WTC11 (cell line): ENCODE measurements around the gene DNMT3A.

Source experiments
- ATF6 ChIP-seq: sonication (generic); formaldehyde crosslinking; IDR thresholded peaks from 2 replicates; pipeline ENCODE4 v1.8.1; 2023; ENCODE audit warnings: mild to moderate bottlenecking, missing genetic modification reagents
- CREB1 ChIP-seq: sonication (generic); formaldehyde crosslinking; IDR thresholded peaks from 2 replicates; pipeline ENCODE4 v1.8.0; 2023; ENCODE audit warnings: mild to moderate bottlenecking, missing genetic modification reagents
- CREM ChIP-seq: sonication (generic); formaldehyde crosslinking; IDR thresholded peaks from 2 replicates; pipeline ENCODE4 v1.8.1; 2022; ENCODE audit warnings: mild to moderate bottlenecking, missing genetic modification reagents, moderate library complexity
- SP1 ChIP-seq: sonication (generic); formaldehyde crosslinking; conservative IDR thresholded peaks from 2 replicates; pipeline ENCODE4 v1.8.1; 2022; ENCODE audit warnings: missing genetic modification reagents
- ZBTB21 ChIP-seq: sonication (generic); formaldehyde crosslinking; IDR thresholded peaks from 2 replicates; pipeline ENCODE4 v1.8.1; 2023; ENCODE audit warnings: mild to moderate bottlenecking, missing genetic modification reagents, borderline replicate concordance
- TF ChIP-seq, protein P1 (sequence below): fragments of 200-600 bp; IDR thresholded peaks from 2 replicates; pipeline ENCODE4 v1.8.0; 2022; ENCODE audit warnings: antibody characterized with exemption
- TF ChIP-seq, protein P2 (sequence below): sonication (generic); formaldehyde crosslinking; IDR thresholded peaks from 2 replicates; pipeline ENCODE4 v1.8.1; 2023; ENCODE audit warnings: mild to moderate bottlenecking, moderate library complexity, missing genetic modification reagents
- TF ChIP-seq, protein P3 (sequence below): sonication (generic); formaldehyde crosslinking; IDR thresholded peaks from 2 replicates; pipeline ENCODE4 v1.8.1; 2023; ENCODE audit warnings: mild to moderate bottlenecking, missing genetic modification reagents, moderate library complexity

DNA sequence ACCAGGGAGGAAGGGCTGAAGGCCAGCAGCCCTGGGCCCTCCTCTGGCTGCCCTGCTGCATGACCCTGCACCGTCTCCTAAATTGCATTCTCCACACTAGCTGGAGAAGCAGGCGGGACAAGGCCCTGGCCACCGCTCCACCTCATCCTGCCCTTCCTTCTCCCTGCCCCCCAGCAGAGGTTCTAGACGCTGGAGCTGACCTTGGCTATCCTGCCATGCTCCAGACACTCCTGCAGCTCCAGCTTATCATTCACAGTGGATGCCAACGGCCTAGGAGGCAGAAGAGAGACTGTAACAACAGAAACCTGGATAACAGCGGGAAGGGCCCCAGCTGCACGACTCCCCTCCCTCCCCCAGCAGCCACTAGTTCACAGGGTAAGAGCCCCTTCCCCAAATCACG is 105.0 kb downstream of the DNMT3A start:
- no peak for TF ChIP-seq SP1
- no peak for TF ChIP-seq ATF6 (CRISPR knock-in tag)
- TF ChIP-seq, protein P1, sequence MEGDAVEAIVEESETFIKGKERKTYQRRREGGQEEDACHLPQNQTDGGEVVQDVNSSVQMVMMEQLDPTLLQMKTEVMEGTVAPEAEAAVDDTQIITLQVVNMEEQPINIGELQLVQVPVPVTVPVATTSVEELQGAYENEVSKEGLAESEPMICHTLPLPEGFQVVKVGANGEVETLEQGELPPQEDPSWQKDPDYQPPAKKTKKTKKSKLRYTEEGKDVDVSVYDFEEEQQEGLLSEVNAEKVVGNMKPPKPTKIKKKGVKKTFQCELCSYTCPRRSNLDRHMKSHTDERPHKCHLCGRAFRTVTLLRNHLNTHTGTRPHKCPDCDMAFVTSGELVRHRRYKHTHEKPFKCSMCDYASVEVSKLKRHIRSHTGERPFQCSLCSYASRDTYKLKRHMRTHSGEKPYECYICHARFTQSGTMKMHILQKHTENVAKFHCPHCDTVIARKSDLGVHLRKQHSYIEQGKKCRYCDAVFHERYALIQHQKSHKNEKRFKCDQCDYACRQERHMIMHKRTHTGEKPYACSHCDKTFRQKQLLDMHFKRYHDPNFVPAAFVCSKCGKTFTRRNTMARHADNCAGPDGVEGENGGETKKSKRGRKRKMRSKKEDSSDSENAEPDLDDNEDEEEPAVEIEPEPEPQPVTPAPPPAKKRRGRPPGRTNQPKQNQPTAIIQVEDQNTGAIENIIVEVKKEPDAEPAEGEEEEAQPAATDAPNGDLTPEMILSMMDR, result no peak
- TF ChIP-seq CREM (CRISPR knock-in tag), result no peak
- TF ChIP-seq, protein P2, sequence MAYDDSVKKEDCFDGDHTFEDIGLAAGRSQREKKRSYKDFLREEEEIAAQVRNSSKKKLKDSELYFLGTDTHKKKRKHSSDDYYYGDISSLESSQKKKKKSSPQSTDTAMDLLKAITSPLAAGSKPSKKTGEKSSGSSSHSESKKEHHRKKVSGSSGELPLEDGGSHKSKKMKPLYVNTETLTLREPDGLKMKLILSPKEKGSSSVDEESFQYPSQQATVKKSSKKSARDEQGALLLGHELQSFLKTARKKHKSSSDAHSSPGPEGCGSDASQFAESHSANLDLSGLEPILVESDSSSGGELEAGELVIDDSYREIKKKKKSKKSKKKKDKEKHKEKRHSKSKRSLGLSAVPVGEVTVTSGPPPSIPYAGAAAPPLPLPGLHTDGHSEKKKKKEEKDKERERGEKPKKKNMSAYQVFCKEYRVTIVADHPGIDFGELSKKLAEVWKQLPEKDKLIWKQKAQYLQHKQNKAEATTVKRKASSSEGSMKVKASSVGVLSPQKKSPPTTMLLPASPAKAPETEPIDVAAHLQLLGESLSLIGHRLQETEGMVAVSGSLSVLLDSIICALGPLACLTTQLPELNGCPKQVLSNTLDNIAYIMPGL (CRISPR knock-in tag), result no peak
- TF ChIP-seq, protein P3, sequence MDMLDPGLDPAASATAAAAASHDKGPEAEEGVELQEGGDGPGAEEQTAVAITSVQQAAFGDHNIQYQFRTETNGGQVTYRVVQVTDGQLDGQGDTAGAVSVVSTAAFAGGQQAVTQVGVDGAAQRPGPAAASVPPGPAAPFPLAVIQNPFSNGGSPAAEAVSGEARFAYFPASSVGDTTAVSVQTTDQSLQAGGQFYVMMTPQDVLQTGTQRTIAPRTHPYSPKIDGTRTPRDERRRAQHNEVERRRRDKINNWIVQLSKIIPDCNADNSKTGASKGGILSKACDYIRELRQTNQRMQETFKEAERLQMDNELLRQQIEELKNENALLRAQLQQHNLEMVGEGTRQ (CRISPR knock-in tag), result no peak
- no peak for TF ChIP-seq CREB1
- no peak for TF ChIP-seq ZBTB21 (CRISPR knock-in tag)
